OCI-LY1 (cell line): Measurements from ENCODE around the gene ATXN1.

Experiments
- EZH2 ChIP-seq: fragments of 200-600 bp; sonication (generic), shearing (Covaris generic); IDR thresholded peaks from 2 replicates; pipeline ENCODE4 v1.8.0; 2017; ENCODE audit warnings: borderline replicate concordance, mixed run types, mild to moderate bottlenecking, antibody characterized with exemption, low read length, moderate library complexity, mixed read lengths
- TF ChIP-seq, protein P1 (sequence below): fragments of 200-600 bp; sonication (generic), shearing (Covaris generic); IDR thresholded peaks from 2 replicates; pipeline ENCODE4 v1.5.1; 2017; ENCODE audit warnings: mild to moderate bottlenecking, antibody characterized with exemption, low read length, moderate library complexity, mixed read lengths

DNA sequence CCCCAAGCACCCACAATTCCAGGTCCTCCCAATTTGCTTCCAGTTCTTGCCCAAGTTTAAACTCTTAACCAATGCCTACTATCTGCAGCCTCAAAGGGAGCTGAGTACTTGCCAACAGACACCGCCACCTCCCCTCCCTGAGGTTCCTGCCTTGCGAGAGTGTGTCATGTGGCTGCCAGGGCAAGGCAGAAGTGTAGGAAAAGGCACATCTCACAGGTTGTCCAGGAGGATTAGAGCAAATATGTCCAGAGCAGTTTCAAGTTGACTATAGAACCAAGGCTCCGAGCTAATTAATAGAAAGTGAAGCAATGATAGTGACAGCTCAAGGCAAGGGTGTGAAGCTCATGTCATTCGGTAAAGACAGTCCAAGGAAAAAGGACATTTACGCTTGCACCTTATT, 127.8 kb downstream of the ATXN1 start:
- TF ChIP-seq, protein P1, sequence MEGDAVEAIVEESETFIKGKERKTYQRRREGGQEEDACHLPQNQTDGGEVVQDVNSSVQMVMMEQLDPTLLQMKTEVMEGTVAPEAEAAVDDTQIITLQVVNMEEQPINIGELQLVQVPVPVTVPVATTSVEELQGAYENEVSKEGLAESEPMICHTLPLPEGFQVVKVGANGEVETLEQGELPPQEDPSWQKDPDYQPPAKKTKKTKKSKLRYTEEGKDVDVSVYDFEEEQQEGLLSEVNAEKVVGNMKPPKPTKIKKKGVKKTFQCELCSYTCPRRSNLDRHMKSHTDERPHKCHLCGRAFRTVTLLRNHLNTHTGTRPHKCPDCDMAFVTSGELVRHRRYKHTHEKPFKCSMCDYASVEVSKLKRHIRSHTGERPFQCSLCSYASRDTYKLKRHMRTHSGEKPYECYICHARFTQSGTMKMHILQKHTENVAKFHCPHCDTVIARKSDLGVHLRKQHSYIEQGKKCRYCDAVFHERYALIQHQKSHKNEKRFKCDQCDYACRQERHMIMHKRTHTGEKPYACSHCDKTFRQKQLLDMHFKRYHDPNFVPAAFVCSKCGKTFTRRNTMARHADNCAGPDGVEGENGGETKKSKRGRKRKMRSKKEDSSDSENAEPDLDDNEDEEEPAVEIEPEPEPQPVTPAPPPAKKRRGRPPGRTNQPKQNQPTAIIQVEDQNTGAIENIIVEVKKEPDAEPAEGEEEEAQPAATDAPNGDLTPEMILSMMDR: no peak
- TF ChIP-seq EZH2: no peak
